GM21717 (cell line): Measurements from ENCODE around the gene FGD3.
"Not testable (repeated sequence)": the region's sequence is repeated elsewhere in the genome, so short reads cannot be mapped to it uniquely, and the experiment has no call there.

Experiments
- ATAC-seq: cut with Tn5 transposase; IDR thresholded peaks from one replicate; pipeline ENCODE4 v1.9.1; 2021; ENCODE audit warnings: mild to moderate bottlenecking, moderate library complexity; ENCODE audit not compliant: unreplicated experiment

FGD3 gene

GRCh38 chr9:93007529-93008058 is 60.3 kb downstream of the FGD3 start:
- ATAC-seq = no peak

GRCh38 chr9:93008457-93008856 is 61.1 kb downstream of the FGD3 start:
- ATAC-seq = no peak

DNA sequence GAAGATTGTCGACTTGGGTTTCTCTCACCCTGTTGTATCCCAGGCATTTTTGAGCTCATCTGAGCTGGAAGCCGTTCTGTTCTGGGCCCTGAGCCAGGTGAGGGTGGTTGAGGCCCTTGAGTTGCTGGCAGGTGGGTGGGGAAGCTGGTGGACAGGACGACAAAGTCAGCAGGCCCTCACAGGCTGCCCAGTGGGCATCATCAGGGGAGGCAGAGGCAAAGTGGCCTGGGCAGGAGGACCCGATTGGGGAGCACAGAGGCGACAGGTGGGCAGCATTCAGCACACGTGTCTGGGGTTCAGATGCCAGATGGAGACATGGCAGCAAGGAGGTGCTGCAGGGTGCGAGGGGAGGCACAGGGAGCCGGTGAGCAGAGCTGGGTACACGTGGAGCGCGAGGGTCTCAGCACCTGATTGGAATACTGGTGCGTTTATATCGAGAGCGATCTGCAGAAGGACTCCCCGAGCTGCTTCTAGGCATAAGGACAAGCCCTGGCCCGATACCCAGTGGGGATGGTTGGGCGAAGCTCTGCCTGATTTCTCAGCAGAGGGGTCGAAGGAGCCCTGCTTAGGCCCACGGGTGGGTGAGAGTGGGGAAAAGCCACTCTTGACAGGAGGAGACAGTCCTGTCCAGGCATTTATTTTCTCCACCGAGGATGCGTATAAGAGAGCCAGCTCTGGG is 62.2 kb downstream of the FGD3 start:
- ATAC-seq = no peak

GRCh38 chr9:93010056-93010455 is 62.7 kb downstream of the FGD3 start:
- no peak for ATAC-seq

- ATAC-seq = no peak
These were observed 63.4 kb downstream of the FGD3 start for GRCh38 chr9:93010704-93011103.

DNA sequence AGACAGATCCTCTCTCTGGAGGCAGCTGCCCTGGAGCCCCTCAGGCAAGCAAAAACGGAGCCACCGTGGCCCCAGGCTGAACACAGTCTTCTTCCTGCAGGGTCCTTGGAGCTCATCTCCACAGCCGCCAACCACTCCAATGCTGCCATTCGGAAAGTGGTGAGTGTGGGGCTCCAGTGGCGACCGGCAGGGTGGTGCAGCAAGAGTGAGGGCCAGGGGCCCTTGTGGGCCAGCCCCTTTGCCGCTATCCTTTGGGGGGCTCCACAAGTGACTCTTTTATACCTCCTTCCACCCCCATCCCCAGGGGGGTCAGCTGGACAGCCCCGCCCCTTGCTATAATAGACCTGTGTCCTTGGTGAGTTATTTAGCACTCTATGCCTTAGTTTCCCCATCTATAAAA is 63.8 kb downstream of the FGD3 start:
- no peak for ATAC-seq

- no peak for ATAC-seq
These were observed 65.9 kb downstream of the FGD3 start for GRCh38 chr9:93012963-93013855.

DNA sequence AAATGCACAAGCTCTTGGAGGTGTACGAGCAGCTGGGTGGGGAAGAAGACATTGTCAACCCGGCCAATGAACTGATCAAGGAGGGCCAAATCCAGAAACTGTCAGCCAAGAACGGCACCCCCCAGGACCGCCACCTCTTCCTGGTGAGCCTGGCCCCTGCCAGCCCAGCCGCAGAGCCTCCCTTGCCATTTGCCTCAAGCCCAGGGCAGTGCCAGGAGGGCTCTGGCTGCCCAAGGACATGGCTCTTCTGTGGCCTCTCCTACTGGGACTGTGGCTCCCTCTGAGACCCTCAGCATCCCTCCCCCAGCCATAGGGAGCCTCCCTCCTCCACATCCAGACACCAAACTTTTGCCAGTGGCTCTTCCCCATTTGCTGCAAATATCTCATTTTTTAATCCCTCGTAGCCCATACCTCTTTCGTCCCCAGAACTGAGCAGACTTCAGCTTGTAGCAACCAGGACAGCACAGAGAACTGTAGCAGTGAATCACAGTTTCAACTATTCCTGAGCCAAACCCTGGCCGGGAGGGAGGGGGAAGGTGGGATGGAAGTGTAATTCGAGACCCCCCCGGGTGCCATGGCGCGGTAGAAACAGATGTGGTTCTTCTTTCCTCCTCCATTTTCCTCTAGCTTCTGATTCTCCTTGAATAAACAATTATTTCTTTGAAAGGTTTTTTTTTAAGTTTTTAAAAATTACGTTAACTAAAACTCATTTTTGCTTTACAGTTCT is 66.7 kb downstream of the FGD3 start:
- no peak for ATAC-seq

- ATAC-seq = not testable (repeated sequence)
These were observed 67.9 kb downstream of the FGD3 start for GRCh38 chr9:93015190-93015589.

DNA sequence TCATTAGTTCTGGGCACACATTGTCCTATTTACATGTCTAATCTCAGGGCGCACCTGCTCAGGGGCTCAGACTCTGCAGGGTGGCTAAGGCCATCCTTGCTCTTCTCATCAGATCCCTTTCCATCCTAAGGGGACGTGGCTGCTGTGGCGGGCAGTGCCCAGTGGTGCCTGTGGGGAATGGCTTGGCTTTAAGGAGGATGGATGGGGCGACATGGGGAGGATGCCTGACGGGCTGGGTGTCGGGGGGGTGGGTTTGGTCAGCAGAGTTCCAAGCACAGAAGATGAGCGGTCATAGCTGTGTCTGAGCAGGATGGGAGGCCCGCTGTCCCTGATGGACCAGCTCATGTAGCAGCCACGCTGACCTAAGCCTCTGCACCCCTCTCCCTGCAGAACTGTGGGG is 70.3 kb downstream of the FGD3 start:
- ATAC-seq = no peak

GRCh38 chr9:93020151-93020550 is 72.8 kb downstream of the FGD3 start:
- ATAC-seq = no peak

DNA sequence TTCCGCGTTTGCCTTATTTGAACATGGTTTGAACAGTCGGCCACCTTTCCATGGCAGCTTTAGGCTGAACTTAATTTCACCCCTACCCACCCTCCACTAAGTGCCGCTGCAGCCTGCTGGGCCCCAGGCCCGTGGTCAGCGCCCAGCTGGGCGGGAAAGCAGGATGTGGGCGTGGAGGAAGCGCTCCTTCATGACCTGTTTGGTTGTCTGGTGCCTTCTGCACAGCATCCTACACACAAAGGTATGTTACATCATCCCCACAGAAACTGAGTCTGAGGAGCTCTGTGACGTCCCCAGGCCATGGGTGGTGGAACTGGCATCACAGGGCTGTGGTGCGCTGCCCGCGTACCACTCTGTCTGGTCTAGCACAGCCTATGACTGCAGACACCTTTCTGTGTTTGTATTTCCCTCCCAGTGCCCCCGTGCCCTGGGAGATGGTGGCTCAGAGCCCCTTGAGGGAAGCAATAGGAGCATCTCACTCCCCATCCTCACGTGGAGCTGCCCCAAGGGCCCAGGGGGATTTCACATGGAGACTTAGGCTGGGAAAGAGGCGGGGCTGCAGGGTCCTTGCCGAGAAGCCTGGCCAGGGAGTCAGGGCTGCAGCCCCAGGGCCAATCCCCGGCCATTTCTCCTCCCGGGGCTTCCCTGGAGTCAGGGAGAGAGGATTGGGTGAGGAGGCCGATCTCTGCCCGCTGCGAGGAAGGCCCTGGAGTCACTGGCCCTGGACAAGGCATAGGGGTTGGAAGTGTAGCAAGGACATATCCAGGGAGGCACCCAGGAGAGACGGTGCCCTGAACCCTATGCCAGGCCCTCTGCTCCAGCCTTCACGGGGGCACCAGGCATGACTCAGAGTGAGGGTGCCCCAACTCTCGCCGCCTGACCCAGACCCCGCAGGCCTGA is 73.7 kb downstream of the FGD3 start:
- ATAC-seq = no peak

DNA sequence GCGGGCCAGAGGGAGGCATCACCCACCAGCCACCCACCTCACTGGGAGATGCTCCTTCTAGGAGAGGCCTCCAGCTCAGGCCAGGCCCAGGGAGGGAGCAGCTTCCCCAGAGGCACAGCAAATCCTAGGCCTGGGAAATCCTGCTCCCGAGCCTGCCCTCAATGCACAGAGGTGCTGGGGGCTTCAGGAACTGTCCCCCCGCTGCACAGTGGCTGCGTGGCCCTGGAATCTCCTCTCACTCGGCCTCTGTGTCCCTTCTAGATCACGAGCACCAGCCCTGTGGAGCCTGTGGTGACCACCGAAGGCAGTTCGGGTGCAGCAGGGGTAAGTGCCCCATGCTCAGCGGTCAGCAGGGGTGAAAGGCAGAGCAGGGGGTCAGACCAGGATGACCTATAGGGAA is 74.7 kb downstream of the FGD3 start:
- ATAC-seq = no peak

- ATAC-seq = no peak
These were observed 75.6 kb downstream of the FGD3 start for GRCh38 chr9:93022721-93023520.

- no peak for ATAC-seq
These were observed 76.1 kb downstream of the FGD3 start for GRCh38 chr9:93023521-93023815.

DNA sequence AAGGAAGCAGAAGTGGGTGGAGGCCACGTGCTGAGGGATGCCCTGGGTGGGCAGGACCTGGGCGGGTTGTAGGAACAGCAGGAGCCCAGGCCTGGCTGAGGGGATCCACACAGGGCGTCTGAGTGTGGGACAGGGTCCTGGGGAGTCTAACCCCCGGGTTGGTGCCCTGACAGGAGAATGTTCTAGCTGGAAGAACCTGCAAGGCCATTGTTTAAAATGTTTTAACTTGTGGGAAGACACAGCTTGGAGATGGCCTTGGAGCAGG is 77.3 kb downstream of the FGD3 start:
- ATAC-seq = no peak

DNA sequence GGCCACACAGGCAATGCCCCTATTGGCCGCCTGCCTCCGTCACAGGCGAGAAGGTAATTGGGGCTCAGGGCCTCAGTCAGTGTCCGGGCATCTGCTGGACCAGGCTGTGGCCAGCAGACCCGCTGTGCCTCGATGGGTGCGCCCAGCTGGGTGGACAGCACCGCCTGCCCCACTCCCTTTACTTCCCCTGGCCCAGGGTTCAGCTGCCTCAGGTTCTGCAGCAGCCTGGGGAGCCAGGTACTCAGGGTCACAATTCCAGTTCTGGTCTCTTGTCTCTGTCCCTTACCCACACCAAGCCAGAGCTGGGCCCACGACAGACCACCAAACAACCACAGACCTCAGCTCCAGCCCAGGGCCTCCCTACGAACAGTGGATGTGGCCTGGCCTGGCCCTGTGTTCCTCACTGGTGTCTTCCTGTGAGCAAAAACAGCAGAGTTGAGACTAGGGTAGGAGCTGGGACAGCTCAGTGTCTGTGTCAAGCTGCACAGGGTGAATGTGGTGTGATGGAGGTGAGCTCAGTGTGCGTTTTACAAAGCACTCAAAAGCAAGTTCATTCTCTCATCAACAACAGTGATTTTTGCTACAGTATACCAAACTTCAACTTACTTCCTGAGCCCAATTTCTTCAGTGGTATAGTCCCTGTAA is 77.8 kb downstream of the FGD3 start:
- no peak for ATAC-seq

DNA sequence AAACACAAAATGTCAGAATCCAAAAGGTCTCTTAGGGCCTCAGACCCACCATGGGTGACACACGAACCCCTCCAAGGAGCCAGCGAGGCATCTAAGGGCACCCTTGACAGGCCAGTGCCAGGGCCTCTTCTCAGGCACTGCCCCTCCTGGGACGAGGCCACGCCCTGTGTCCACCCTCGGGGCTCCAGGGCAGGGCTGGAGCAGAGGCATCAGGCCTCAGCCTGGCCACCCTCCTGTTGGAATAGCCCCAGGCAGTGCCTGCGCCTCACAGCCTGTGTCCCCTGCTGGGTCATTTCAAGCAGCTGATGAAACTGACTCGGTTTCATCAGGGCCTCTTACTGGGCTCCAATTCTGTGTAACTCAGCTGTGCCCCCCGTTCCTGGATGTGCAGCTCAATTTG is 78.4 kb downstream of the FGD3 start:
- no peak for ATAC-seq

- ATAC-seq = no peak
These were observed 79.3 kb downstream of the FGD3 start for GRCh38 chr9:93026640-93027039.

GRCh38 chr9:93027750-93028149 is 80.4 kb downstream of the FGD3 start:
- ATAC-seq = no peak
